Epithelial cell of proximal tubule (primary cell): ENCODE measurements around the gene DAPK3. TPM values are rescaled to one million over a fixed set of nuclear protein-coding genes. Genes with fewer than 3 reads are reported as not detected.
"Not testable (repeated sequence)": the region's sequence is repeated elsewhere in the genome, so short reads cannot be mapped to it uniquely, and the experiment has no call there.

Source experiments
- DNase-seq: peaks from one replicate; pipeline ENCODE4 v3.0.0-alpha.2; 2011; ENCODE audit warnings: low read depth
- H3K4me3 ChIP-seq: 2 replicates; pipeline ENCODE4 v1.5.1; 2011; ENCODE audit warnings: low read depth, mild to moderate bottlenecking, low read length
- CTCF ChIP-seq: conservative IDR thresholded peaks from 2 replicates; pipeline ENCODE4 v1.5.1; 2012; ENCODE audit warnings: low read depth, mild to moderate bottlenecking, low read length
- total RNA-seq: library from RNA; depleted of rRNA; stranded (reverse); fragments of >200 nt; gene quantifications from 2 replicates; pipeline ENCODE4 v1.2.3, GENCODE V29; 2015

The DAPK3 gene
- total RNA-seq, 1 donor from 2014 or later = 112 TPM

DNA sequence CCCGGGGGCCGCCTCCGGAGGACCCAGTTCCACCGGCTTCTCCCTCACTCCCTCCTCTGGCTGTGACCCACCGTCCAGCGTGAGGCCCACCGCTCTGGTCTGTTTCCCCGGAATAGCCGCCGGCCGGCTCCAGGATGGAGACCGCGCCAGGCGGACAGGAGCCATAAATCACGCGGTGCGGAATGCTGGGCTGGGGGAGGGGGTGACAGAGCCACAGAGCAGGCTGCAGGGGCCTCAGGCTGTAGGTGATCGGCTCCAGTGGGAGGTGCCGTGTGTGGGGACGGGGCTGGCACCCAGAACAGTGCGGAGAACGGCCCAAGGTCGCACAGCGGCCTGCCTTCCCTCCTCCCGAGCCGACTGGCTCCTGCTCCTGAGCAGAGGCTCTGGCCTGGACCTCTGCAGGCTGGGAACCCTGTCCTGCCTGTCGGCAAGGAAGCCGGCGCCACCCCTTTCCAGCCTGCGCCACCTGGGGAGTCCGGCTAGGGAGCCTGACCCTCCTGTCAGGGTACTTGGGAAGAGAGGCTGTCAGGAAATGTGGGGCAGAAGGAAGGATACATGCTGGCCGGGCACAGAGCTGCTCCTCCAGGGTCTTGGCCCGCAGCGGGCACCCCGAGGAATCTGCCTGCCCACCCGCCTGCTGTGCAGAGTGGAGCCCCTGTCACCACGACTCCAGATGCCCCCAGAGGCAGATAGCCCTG, 45.0 kb upstream of the DAPK3 start:
- no peak for TF ChIP-seq CTCF
- no peak overlapping the region for H3K4me3 ChIP-seq
- no peak for DNase-seq

DNA sequence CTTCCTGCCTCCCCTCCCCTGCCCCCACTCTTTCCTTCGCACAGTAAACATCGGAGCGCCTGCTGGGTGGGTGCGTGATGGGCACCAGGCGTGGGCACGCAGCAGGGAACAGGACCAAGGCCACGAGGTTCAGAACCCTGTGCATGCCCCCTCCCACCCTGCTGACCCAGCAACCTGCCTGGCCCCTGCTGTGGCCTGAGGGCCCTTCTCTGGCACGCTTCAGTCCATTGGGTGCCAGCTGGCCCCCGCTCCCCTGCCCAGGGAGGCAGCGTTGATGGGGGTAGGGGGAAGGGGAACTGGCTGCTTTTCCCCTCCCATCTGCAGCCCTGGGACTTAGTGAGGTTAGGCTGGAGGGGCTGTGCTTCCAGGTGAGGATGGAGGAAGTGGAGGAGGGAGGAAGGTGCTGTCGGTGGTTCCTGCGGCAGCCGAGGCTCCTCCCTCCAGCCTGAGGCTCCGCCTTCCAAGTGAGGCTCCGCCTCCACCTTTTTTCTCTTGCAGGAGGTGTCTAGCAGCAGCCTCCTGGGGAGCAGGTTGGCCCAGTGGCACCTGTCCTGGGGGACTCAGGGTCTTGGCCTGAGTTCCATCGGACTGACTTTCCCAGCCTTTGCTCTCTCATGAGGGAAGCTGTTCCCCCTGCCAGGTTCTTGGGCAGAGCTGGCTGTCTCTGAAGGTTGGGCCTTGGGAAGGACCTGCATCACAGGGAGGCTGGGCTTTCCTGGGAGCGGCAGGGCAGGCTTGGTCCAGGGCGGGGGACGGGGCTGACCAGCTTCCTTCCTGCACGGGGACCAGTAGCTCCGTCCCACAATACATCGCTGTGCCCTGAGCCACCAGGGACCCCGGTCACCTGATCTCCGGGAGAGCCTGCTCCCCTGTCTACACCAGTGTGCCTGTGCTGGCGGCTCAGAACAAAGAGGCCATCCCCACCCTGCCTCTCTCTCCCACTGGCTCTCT, 43.9 kb upstream of the DAPK3 start:
- TF ChIP-seq CTCF = no peak
- no peak overlapping the region for H3K4me3 ChIP-seq
- DNase-seq = no peak

DNA sequence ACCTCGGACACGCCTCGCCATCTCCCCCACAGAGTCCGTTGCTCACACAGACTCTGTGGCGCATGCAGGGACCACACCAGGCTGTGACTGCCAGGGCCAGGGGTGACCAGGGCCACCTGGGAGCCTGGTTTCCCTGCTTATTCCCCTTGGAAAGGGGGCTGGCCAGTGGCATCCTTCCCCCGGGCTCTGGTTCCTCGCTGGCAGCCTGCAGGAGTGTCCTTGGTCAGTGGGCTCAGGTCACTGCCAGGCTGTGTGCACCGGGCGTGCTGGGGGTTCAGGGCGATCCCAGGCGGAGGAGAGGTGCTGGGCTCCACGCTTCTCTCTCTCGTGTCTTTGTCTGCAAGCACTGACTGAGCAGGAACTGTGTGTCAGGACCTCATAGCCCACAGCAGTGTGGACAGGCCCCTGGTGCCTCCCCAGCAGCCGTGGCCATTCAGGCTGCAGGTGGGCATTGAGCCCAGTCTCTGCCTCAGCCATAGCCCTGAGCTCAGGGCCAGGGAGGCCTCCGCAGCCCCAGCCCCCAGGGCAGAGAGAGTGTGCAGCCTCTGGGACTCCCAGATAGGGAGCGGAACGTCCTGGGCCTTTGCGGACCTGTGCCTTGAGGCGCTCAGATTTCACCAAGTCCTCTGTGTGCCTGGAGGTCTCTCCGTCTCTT, 43.1 kb upstream of the DAPK3 start:
- no peak overlapping the region for H3K4me3 ChIP-seq
- no peak for DNase-seq
- TF ChIP-seq CTCF = no peak

DNA sequence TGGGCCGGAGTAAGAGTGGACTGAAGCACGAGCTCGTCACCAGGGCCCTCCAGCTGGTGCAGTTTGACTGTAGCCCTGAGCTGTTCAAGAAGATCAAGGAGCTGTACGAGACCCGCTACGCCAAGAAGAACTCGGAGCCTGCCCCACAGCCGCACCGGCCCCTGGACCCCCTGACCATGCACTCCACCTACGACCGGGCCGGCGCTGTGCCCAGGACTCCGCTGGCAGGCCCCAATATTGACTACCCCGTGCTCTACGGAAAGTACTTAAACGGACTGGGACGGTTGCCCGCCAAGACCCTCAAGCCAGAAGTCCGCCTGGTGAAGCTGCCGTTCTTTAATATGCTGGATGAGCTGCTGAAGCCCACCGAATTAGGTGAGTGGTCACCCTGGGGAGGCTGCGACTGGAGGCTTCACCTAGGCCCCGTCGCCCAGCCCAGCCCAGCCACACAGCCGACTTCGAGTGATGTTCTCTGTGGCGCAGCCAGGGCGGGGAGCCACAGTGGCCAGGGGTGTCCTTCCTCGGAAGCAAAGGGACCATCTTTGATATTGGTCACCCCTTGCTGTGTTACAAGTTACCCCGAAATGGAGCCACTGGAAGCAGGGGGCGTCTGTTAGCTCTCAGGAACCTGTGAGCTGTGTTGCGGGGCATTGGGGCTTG, 42.2 kb upstream of the DAPK3 start:
- no peak for DNase-seq
- no peak for TF ChIP-seq CTCF
- no peak overlapping the region for H3K4me3 ChIP-seq

DNA sequence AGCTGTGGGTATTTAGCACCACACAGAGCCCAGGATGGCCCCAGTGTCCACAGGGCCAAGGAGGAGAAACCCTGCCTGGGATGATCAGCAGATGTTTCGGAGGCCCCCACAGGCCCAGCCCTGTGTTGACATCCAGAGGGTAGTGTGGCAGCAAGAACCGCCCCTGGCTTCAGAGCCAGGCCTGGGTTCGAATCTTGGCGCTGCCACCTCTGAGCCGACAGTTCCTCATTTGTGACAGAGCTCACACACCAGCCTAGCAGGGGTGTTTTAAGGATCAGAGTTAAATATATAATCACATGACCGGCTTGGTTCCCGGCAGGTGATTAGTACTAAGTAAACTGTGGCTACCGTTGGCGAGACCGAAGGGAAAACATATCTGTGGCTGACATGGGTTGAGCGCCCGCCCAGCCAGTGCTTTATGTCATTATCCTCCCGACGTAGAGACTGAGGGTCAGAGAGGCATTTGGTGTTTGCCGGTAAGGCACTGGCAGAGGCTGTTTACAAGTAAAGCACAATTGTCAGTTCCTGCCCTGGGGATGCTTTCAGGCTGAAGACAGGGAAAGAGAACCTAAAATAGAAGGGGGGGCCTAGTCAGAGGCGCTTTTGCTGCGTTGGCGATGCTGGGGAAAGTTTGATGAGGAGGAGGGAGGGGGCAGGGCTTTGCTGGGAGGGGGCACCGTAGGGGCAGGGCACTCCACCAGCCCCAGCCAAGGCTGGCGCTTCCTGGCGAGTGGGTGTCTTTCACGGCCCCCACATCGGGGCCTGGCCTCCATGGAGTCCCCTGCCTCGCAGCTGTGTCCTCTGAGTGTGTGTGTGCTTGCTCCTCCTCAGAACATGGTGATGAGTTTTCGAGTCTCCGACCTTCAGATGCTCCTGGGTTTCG, 41.4 kb upstream of the DAPK3 start:
- no peak for TF ChIP-seq CTCF
- H3K4me3 ChIP-seq = no peak overlapping the region
- DNase-seq = no peak

DNA sequence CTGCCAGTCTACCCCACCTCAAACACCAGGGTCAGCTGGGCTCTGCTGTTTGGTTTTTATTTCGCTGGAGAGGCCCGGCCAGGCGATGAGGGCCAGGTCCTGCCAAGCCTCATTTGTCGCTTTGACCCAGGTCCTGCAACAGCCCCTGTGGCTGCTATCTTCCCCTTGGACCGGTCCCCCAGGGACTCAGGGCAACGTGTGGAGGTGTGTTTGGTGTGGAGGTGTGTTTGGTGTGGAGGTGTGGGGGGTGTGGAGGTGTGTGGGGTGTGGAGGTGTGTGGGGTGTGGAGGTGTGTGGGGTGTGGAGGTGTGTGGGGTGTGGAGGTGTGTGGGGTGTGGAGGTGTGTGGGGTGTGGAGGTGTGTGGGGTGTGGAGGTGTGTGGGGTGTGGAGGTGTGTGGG, 40.5 kb upstream of the DAPK3 start:
- not testable (repeated sequence) for H3K4me3 ChIP-seq

More for the DNA sequence above, 40.5 kb upstream of the DAPK3 start:
- DNase-seq = not testable (repeated sequence)
